ENCODE results near the gene REXO1. TPM values are rescaled to one million over a fixed set of nuclear protein-coding genes. Genes with fewer than 3 reads are reported as not detected.
A peak's percentile ranks its signal among the peaks of the same experiment; 100 is the strongest.

The REXO1 gene
- total RNA-seq, 2 experiments from 2014 or later = 39.8 to 47.6 TPM

GRCh38 chr19:1841209-1841924 is 6.9 kb downstream of the REXO1 start:
- Mint-ChIP-seq H3K4me3 (no peak overlapping the region), H3K9me3 (no peaks in the 10 kb centered on the region), H3K4me1 (ENCODE audit: low read depth) (peaks cover 48% of the 10 kb centered on the region), H3K27me3 (ENCODE audit: low read depth) (no peaks in the 10 kb centered on the region), H3K27ac (no peak overlapping the region), H3K36me3 (ENCODE audit: low read depth) (peaks cover 2% of the 10 kb centered on the region)
- CTCF ChIA-PET = interaction anchor here (1.0 to 1.7 kb wide), 2 partner anchors 8 to 15 kb away, joined by 4 to 6 read pairs; no protein-coding TSS in a partner anchor
- intact Hi-C loops (cut with micrococcal nuclease) = no loop called here
- no peak for DNase-seq

- Mint-ChIP-seq H3K9me3 (no peaks in the 10 kb centered on the region), H3K27ac (no peak overlapping the region), H3K4me3 (no peak overlapping the region), H3K36me3 (ENCODE audit: low read depth) (no peaks in the 10 kb centered on the region), H3K4me1 (ENCODE audit: low read depth) (peaks cover 45% of the 10 kb centered on the region), H3K27me3 (ENCODE audit: low read depth) (no peaks in the 10 kb centered on the region)
- DNase-seq = no peak
- intact Hi-C loops (cut with micrococcal nuclease) = no loop called here
- CTCF ChIA-PET = no interaction called here
Measured at GRCh38 chr19:1840541-1841115, 7.7 kb downstream of the REXO1 start.

GRCh38 chr19:1839658-1840540 is 8.4 kb downstream of the REXO1 start:
- Mint-ChIP-seq H3K27me3 (ENCODE audit: low read depth) (no peaks in the 10 kb centered on the region), H3K4me3 (no peak overlapping the region), H3K36me3 (ENCODE audit: low read depth) (no peaks in the 10 kb centered on the region), H3K9me3 (no peaks in the 10 kb centered on the region), H3K4me1 (ENCODE audit: low read depth) (peaks cover 43% of the 10 kb centered on the region), H3K27ac (no peak overlapping the region)
- no peak for DNase-seq
- CTCF ChIA-PET = interaction anchor here (3.4 kb wide), 1 partner anchor 12 kb away, joined by 42 read pairs; no protein-coding TSS in a partner anchor
- intact Hi-C loops (cut with micrococcal nuclease) = no loop called here

- H3K4me3 Mint-ChIP-seq = no peak overlapping the region
- DNase-seq = peak; percentile 71
- peaks cover 35% of the 10 kb centered on the region for H3K4me1 Mint-ChIP-seq (ENCODE audit: low read depth)
- no peak overlapping the region for H3K27ac Mint-ChIP-seq
- CTCF ChIA-PET = interaction anchor here (0.7 to 3.4 kb wide), 15 partner anchors 9 to 245 kb away, joined by 3 to 42 read pairs (median 5); partner anchors contain the start of genes MBD3 and REXO1
- intact Hi-C loops (cut with micrococcal nuclease) = no loop called here
- no peaks in the 10 kb centered on the region for H3K9me3 Mint-ChIP-seq
- no peaks in the 10 kb centered on the region for H3K36me3 Mint-ChIP-seq (ENCODE audit: low read depth)
- no peaks in the 10 kb centered on the region for H3K27me3 Mint-ChIP-seq (ENCODE audit: low read depth)
Measured at GRCh38 chr19:1837625-1838105, 10.6 kb downstream of the REXO1 start.

- no peaks in the 10 kb centered on the region for H3K27me3 Mint-ChIP-seq (ENCODE audit: low read depth)
- no peaks in the 10 kb centered on the region for H3K9me3 Mint-ChIP-seq
- no peak overlapping the region for H3K4me3 Mint-ChIP-seq
- no peak for DNase-seq
- H3K36me3 Mint-ChIP-seq (ENCODE audit: low read depth) = no peaks in the 10 kb centered on the region
- CTCF ChIA-PET = interaction anchor here (1.4 to 3.4 kb wide), 9 partner anchors 10 to 244 kb away, joined by 3 to 42 read pairs (median 8); partner anchors contain the start of genes MBD3 and REXO1
- H3K4me1 Mint-ChIP-seq (ENCODE audit: low read depth) = peaks cover 33% of the 10 kb centered on the region
- no peak overlapping the region for H3K27ac Mint-ChIP-seq
- intact Hi-C loops (cut with micrococcal nuclease) = no loop called here
Measured at GRCh38 chr19:1837222-1837565, 11.1 kb downstream of the REXO1 start.

- no peak overlapping the region for H3K4me3 Mint-ChIP-seq
- no peak overlapping the region for H3K27ac Mint-ChIP-seq
- DNase-seq = no peak
- no peaks in the 10 kb centered on the region for H3K9me3 Mint-ChIP-seq
- intact Hi-C loops (cut with micrococcal nuclease) = no loop called here
- CTCF ChIA-PET = interaction anchor here (1.4 to 3.4 kb wide), 9 partner anchors 9 to 244 kb away, joined by 3 to 42 read pairs (median 8); partner anchors contain the start of genes MBD3 and REXO1
- no peaks in the 10 kb centered on the region for H3K27me3 Mint-ChIP-seq (ENCODE audit: low read depth)
- no peaks in the 10 kb centered on the region for H3K36me3 Mint-ChIP-seq (ENCODE audit: low read depth)
- peaks cover 28% of the 10 kb centered on the region for H3K4me1 Mint-ChIP-seq (ENCODE audit: low read depth)
Measured at GRCh38 chr19:1836458-1837221, 11.6 kb downstream of the REXO1 start.

GRCh38 chr19:1833540-1833939 is 14.7 kb downstream of the REXO1 start:
- CTCF ChIA-PET = interaction anchor here (1.2 kb wide), 1 partner anchor 8 kb away, joined by 4 read pairs; no protein-coding TSS in a partner anchor
- intact Hi-C loops (cut with micrococcal nuclease) = no loop called here
- Mint-ChIP-seq H3K4me3 (no peak overlapping the region), H3K36me3 (ENCODE audit: low read depth) (no peaks in the 10 kb centered on the region), H3K27ac (peak overlapping the region; percentile 24), H3K9me3 (no peaks in the 10 kb centered on the region), H3K27me3 (ENCODE audit: low read depth) (no peaks in the 10 kb centered on the region), H3K4me1 (ENCODE audit: low read depth) (peaks cover 13% of the 10 kb centered on the region)
- no peak for DNase-seq

- Mint-ChIP-seq H3K9me3 (no peaks in the 10 kb centered on the region), H3K27me3 (ENCODE audit: low read depth) (no peaks in the 10 kb centered on the region), H3K4me1 (ENCODE audit: low read depth) (peaks cover 11% of the 10 kb centered on the region), H3K36me3 (ENCODE audit: low read depth) (no peaks in the 10 kb centered on the region), H3K27ac (no peak overlapping the region), H3K4me3 (no peak overlapping the region)
- DNase-seq = no peak
- intact Hi-C loops (cut with micrococcal nuclease) = no loop called here
- CTCF ChIA-PET = no interaction called here
Measured at GRCh38 chr19:1832046-1832663, 16.1 kb downstream of the REXO1 start.

GRCh38 chr19:1830978-1831377 is 17.3 kb downstream of the REXO1 start:
- H3K27me3 Mint-ChIP-seq (ENCODE audit: low read depth) = no peaks in the 10 kb centered on the region
- intact Hi-C loops (cut with micrococcal nuclease) = no loop called here
- no peak overlapping the region for H3K27ac Mint-ChIP-seq
- H3K4me1 Mint-ChIP-seq (ENCODE audit: low read depth) = peaks cover 7% of the 10 kb centered on the region
- no peak for DNase-seq
- H3K36me3 Mint-ChIP-seq (ENCODE audit: low read depth) = peaks cover 2% of the 10 kb centered on the region
- no peaks in the 10 kb centered on the region for H3K9me3 Mint-ChIP-seq
- CTCF ChIA-PET = no interaction called here
- no peak overlapping the region for H3K4me3 Mint-ChIP-seq

- no peaks in the 10 kb centered on the region for H3K9me3 Mint-ChIP-seq
- no peak overlapping the region for H3K27ac Mint-ChIP-seq
- peaks cover 5% of the 10 kb centered on the region for H3K36me3 Mint-ChIP-seq (ENCODE audit: low read depth)
- intact Hi-C loops (cut with micrococcal nuclease) = no loop called here
- H3K27me3 Mint-ChIP-seq (ENCODE audit: low read depth) = no peaks in the 10 kb centered on the region
- CTCF ChIA-PET = no interaction called here
- no peak for DNase-seq
- H3K4me3 Mint-ChIP-seq = no peak overlapping the region
- peaks cover 8% of the 10 kb centered on the region for H3K4me1 Mint-ChIP-seq (ENCODE audit: low read depth)
Measured at GRCh38 chr19:1830568-1830967, 17.7 kb downstream of the REXO1 start.

- Mint-ChIP-seq H3K36me3 (ENCODE audit: low read depth) (peaks cover 5% of the 10 kb centered on the region), H3K27me3 (ENCODE audit: low read depth) (no peaks in the 10 kb centered on the region), H3K4me3 (no peak overlapping the region), H3K27ac (no peak overlapping the region), H3K9me3 (no peaks in the 10 kb centered on the region), H3K4me1 (ENCODE audit: low read depth) (peaks cover 8% of the 10 kb centered on the region)
- CTCF ChIA-PET = interaction anchor here (0.6 to 0.7 kb wide), 2 partner anchors 150 to 1400 kb away, joined by 3 to 4 read pairs; no protein-coding TSS in a partner anchor
- intact Hi-C loops (cut with micrococcal nuclease) = loop anchor here (5.0 kb wide), 1 partner anchor 38 kb away; no protein-coding TSS in a partner anchor
- no peak for DNase-seq
Measured at GRCh38 chr19:1829958-1830357, 18.3 kb downstream of the REXO1 start.
